NT2/D1 (cell line): Measurements from ENCODE around the gene AMZ2.
"Not testable (repeated sequence)": the region's sequence is repeated elsewhere in the genome, so short reads cannot be mapped to it uniquely, and the experiment has no call there.

Experiments used
- DNase-seq: peaks from one replicate; pipeline ENCODE4 v3.0.0-alpha.2; 2011; ENCODE audit warnings: low read depth, low spot score
- H3K27me3 ChIP-seq: 2 replicates; pipeline ENCODE4 v1.6.0; 2011; ENCODE audit warnings: mild to moderate bottlenecking; ENCODE audit not compliant: insufficient read length, insufficient read depth
- H3K36me3 ChIP-seq: 2 replicates; pipeline ENCODE4 v1.6.1; 2011; ENCODE audit warnings: mild to moderate bottlenecking, low read length, mixed read lengths; ENCODE audit not compliant: insufficient read depth, insufficient read length
- H3K4me1 ChIP-seq: 2 replicates; pipeline ENCODE4 v1.5.1; 2011; ENCODE audit not compliant: insufficient read depth, insufficient read length
- H3K4me3 ChIP-seq: 2 replicates; pipeline ENCODE4 v1.5.1; 2011; ENCODE audit warnings: low read depth; ENCODE audit not compliant: insufficient read length
- H3K9ac ChIP-seq: 2 replicates; pipeline ENCODE4 v1.6.0; 2011; ENCODE audit warnings: low read depth; ENCODE audit not compliant: insufficient read length
- H3K9me3 ChIP-seq: 2 replicates; pipeline ENCODE4 v1.5.1; 2011; ENCODE audit warnings: mild to moderate bottlenecking, low read length; ENCODE audit not compliant: insufficient read depth
- SUZ12 ChIP-seq: IDR thresholded peaks from 2 replicates; pipeline ENCODE4 v1.6.1; 2011; ENCODE audit not compliant: insufficient read length, insufficient read depth; ENCODE audit errors: extremely low read depth
- YY1 ChIP-seq: IDR thresholded peaks from 2 replicates; pipeline ENCODE4 v1.6.1; 2011; ENCODE audit not compliant: insufficient read length, insufficient read depth
- ZNF274 ChIP-seq: IDR thresholded peaks from 2 replicates; pipeline ENCODE4 v1.6.1; 2011; ENCODE audit warnings: mild to moderate bottlenecking, low read depth, low read length

AMZ2 gene

DNA sequence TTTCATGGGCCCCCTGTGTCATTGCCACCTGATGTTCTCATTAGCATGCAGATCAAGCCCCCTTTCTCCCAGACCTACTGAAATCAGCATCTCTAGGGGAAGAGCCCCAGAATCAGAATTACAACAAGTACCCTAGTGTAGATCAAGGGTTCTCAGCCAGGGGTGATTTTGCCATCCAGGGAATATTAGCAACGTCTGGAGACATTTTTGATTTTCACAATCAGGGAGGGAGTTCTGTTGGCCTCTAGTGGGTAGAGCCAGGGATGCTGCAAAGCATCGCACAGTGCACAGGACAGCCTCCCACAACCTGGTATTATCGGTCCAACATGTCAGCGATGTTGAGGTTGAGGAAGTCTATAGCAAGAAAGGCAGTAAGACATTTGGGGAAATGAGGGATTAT, 7.3 kb downstream of the AMZ2 start:
- no peak overlapping the region for H3K9ac ChIP-seq
- TF ChIP-seq YY1 = no peak
- no peak for TF ChIP-seq SUZ12
- TF ChIP-seq ZNF274 = no peak
- H3K36me3 ChIP-seq = peaks cover 63% of the 10 kb centered on the region
- H3K4me3 ChIP-seq = no peak overlapping the region
- H3K4me1 ChIP-seq = no peaks in the 10 kb centered on the region
- H3K9me3 ChIP-seq = no peaks in the 10 kb centered on the region
- DNase-seq = no peak
- H3K27me3 ChIP-seq = peaks cover 4% of the 10 kb centered on the region

DNA sequence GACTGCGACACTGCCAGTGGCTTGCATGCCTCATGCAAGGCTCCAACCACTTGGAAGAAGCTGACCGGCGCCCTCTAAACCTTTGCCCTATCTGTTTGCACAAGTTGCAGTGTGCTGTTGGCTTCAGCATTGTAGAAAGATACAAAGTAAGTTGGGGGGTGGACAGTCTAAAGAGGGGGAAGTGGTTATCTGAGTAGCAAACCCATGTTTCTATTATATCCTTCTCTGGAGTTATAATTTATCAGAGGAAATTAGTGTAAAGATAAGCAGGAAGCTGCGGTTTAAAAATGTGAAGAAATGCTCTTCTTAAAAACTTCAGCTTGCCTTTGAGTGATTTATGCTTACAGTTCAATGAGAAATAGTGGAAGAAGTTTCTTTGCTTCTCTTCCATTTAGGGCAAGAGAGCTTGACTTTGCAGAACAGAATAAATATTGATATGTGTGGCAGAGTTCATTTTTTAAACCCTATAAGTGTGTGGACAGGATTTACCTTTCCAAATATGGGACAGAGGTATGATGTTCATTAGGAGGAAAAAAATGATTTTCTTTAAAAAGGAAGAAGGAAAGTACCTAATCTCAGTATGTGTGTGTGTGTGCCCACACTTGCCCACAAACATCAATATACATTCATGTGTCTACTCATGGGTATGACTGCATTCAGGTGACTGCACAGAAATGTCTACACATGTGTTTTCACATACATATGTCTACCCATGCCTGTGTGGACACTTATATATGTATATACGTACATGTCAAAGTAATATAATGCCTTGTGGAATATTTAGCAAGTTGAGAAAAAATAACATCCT, 8.1 kb downstream of the AMZ2 start:
- no peak for DNase-seq
- H3K4me3 ChIP-seq = no peak overlapping the region
- H3K27me3 ChIP-seq = peaks cover 4% of the 10 kb centered on the region
- H3K9me3 ChIP-seq = no peaks in the 10 kb centered on the region
- no peaks in the 10 kb centered on the region for H3K4me1 ChIP-seq
- TF ChIP-seq SUZ12 = no peak
- TF ChIP-seq ZNF274 = no peak
- no peak for TF ChIP-seq YY1
- H3K9ac ChIP-seq = no peak overlapping the region
- peaks cover 55% of the 10 kb centered on the region for H3K36me3 ChIP-seq

DNA sequence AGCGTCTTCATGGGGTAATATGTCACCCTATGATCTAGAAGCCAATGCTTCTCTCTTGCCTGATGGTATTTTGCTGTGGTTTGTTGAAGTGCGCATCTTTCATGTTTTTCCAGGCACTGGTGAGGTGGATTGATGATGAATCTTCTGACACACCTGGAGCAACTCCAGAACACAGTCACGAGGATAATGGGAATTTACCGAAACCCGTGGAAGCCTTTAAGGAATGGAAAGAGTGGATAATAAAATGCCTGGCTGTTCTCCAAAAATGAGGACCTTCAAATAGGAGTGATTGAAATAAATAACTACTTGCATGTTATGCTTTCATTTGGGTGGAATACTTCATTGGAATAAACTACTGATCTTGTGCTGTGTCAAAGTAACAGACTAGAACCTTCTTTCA, 8.9 kb downstream of the AMZ2 start:
- peaks cover 49% of the 10 kb centered on the region for H3K36me3 ChIP-seq
- not testable (repeated sequence) for DNase-seq, H3K9me3 ChIP-seq, H3K4me1 ChIP-seq, H3K27me3 ChIP-seq, H3K4me3 ChIP-seq, H3K9ac ChIP-seq

DNA sequence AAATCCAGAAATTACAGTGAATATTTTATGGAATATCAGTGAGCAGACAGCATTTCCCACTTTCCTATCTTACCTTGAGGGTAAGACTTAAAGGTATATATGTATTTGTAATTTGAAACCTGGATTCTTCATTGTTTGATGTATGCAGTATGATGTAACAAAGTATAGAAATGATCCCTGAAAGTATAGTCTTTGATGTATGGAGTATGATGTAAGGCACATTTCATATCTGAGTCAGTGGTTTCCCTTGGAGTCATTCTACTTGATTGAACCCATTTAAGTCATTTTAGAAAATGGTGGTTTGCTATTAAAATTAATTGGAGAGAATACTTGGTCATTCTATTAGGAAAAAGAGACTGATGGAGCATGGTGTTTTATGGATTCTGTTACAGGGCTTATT, 10.1 kb downstream of the AMZ2 start:
- no peak for DNase-seq

DNA sequence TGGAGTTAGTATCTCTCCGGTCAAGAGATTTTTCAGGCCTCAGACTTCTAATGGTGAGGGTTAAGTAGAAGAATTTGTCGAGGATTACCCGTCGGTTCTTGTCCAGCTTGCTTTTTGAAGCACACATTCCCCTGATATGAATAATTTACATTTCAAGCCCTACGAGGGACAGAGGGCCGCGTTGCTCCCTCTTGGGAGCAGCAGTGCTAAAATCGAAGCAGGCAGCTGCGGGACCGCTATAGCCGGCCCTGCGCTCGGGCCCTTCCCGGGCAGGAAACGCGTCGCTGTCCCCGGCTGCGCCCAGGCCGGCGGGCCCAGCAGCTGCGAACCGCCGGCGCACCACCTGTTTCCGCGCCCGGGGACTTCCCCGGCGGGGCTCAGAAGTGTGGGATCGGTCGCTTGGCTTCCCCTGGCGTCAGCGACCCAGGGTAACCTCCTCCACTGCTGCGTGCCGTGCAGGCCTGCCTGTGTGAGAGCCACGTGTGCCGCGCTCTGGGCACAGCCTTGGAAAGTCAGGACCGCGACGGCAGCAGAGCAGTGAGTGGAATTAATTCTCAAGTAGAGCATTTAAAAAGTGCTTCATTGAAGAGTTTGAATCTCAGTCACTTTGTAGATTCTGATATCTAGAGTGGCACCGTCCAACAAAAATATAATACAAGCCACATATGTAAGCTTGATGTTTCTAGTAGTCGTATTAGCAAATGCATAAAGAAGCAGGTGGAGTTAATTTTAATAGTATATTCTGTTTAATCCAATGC, 11.2 kb downstream of the AMZ2 start:
- not testable (repeated sequence) for H3K9me3 ChIP-seq, DNase-seq, H3K27me3 ChIP-seq, H3K4me1 ChIP-seq
- Histone ChIP-seq H3K4me3 (peak overlapping the region; percentile 19), H3K9ac (peak overlapping the region; percentile 57), H3K36me3 (peaks cover 27% of the 10 kb centered on the region)

More for the DNA sequence above, 10.1 kb downstream of the AMZ2 start:
- no peak for TF ChIP-seq ZNF274
- TF ChIP-seq SUZ12 = no peak
- no peak for TF ChIP-seq YY1
- no peak overlapping the region for H3K4me3 ChIP-seq
- H3K36me3 ChIP-seq = peaks cover 38% of the 10 kb centered on the region
- H3K9ac ChIP-seq = no peak overlapping the region
- peaks cover 4% of the 10 kb centered on the region for H3K27me3 ChIP-seq
- no peaks in the 10 kb centered on the region for H3K9me3 ChIP-seq
- H3K4me1 ChIP-seq = no peaks in the 10 kb centered on the region

DNA sequence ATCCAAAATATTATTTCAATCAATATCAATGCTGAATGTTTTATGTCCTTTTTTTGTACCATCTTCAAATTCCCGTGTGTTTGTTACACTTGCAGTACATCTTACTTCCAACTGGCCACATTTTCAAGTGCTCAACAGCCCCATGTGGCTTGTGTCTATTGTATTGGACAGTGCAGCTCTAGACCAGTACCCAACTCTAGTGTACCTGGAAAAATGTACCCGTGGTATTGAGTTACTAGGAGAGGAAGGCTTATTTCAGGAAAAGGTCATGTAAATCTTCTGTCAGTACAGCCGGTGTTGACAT, 11.8 kb downstream of the AMZ2 start:
- H3K36me3 ChIP-seq = peaks cover 22% of the 10 kb centered on the region
- H3K9ac ChIP-seq, H3K4me3 ChIP-seq: not testable (repeated sequence)

DNA sequence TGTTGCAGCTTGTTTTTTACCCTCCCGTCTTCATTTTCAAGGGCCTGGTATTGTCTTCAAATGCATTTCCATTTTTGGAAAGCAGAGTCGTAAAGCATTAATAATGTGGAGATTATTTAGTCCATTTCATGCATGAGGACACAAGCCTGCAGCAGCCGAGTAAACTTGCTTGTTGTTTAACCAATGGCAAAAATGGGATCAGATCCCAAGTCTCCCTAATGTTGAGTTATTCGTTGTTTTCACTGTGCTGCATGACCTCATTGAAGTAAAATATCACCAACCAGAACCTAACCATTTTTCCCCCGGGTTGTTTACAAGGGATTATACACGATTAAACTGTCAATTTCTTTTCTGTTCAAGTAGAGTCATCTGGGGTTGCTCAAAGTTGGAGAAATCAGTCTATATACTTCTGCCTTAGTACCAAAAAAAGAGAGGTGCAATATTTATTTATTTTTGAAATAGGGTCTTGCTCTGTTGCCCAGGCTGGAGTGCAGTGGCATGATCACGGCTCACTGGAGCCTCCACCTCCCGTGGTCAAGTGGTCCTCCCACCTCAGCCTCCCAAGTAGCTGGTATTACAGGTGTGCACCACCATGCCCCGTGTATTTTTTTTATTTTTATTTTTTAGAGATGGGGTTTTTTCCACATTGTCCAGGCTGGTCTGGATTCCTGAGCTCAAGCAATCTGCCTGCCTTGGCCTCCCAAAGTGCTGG, 12.4 kb downstream of the AMZ2 start:
- TF ChIP-seq SUZ12 (no peak), ZNF274 (no peak), YY1 (no peak)
- Histone ChIP-seq H3K9ac (no peak overlapping the region), H3K36me3 (peaks cover 16% of the 10 kb centered on the region), H3K4me1 (no peaks in the 10 kb centered on the region), H3K27me3 (peaks cover 4% of the 10 kb centered on the region), H3K4me3 (no peak overlapping the region), H3K9me3 (no peaks in the 10 kb centered on the region)
- DNase-seq = no peak

More for the DNA sequence above, 11.8 kb downstream of the AMZ2 start:
- not testable (repeated sequence) for H3K4me1 ChIP-seq, DNase-seq, H3K27me3 ChIP-seq, H3K9me3 ChIP-seq

DNA sequence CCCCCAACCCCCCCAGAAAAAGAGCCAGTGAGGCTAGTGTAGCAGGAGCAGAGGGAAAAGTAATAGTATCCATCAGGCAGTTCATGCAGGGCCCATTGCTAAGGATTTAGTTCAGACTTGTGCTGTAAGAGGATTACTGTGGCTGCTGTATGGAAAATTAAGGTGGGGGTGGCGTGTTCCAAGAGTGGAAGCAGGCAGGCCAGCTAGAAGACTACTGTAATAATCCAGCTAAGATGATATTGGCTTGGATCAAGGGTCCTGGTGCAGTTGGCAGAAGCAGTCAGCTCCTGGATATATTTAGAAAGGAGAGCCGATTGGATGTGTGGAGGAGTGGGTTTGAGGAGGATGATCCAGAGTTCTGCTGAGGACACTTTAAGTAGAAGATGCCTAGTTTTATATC, 14.6 kb downstream of the AMZ2 start:
- H3K36me3 ChIP-seq, H3K27me3 ChIP-seq, H3K4me1 ChIP-seq, H3K9me3 ChIP-seq, H3K9ac ChIP-seq, H3K4me3 ChIP-seq, DNase-seq: not testable (repeated sequence)

DNA sequence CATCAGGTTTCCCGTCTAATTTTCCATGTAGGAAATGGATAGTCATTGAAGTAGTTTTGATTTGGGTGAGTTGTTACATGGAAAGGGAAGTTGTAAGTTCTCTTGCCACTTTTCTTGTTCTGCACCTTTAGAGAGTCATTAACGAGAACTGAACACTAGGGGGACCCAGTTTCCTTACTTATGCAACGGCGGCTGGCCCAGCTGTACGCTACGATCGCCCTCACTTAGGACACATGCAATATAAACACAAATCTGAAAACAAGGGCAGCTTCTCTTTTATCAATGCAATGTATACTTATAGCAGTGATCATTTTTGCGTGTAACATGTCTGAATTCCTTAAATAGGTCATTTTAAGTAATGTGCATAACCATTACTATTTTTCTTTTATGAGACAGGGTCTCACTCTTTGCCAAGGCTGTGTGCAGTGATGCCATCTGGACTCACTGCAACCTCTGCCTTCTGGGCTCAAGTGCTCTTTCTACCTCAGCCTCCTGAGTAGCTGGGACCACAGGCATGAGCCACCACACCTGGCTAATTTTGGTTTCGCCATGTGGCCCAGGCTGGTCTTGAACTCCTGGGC, 15.3 kb downstream of the AMZ2 start:
- not testable (repeated sequence) for H3K9ac ChIP-seq, H3K36me3 ChIP-seq, DNase-seq, H3K4me3 ChIP-seq, H3K27me3 ChIP-seq, H3K4me1 ChIP-seq, H3K9me3 ChIP-seq

DNA sequence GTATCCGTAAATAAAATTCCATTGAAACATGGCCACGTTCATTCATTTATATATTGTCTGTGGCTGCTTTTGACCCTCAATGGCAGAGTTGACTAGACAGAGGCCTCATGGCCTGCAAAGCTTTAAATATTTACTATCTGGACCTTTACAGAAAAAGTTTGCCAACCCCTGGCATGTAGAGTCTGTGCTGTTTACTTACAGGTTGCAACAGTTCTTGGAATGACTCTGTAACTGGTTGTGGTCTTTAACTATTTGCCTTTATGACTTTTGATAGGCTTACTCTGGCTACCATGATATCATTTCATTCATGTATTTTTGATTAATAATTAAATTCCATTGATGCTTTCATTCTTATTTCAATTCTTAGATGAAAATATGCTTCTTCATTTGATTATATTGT, 18.0 kb downstream of the AMZ2 start:
- H3K9me3 ChIP-seq, DNase-seq, H3K36me3 ChIP-seq, H3K4me1 ChIP-seq, H3K27me3 ChIP-seq, H3K4me3 ChIP-seq, H3K9ac ChIP-seq: not testable (repeated sequence)
